ENCODE data around the gene OR5AU1. TPM values are rescaled to one million over a fixed set of nuclear protein-coding genes. Genes with fewer than 3 reads are reported as not detected.

The OR5AU1 gene
- not detected for total RNA-seq

GRCh38 chr14:21155963-21156362, at the start of gene OR5AU1:
Gene OR5AU1, minus strand, starts transcription at chr14:21156063. Its CDS starts 191 bp downstream, at chr14:21155872.

Small RNA genes within 50 kb of the gene (small RNA-seq; reads per million reads assigned to genes)
- not detected for gene RNU6-252P (ENCODE audit: low replicate concordance)

Other genes with a start within 250 kb of the OR5AU1 start
- gene RNASE2, start 200.6 kb downstream of the OR5AU1 start, total RNA-seq: not detected
- gene METTL17, start 166.1 kb downstream of the OR5AU1 start, total RNA-seq: 47.0 TPM
- not detected for gene SLC39A2, start 156.8 kb downstream of the OR5AU1 start, total RNA-seq
- 105 TPM for gene NDRG2, start 131.0 kb downstream of the OR5AU1 start, total RNA-seq
- gene TPPP2, start 125.8 kb downstream of the OR5AU1 start, total RNA-seq: not detected
- gene RNASE13, start 121.3 kb downstream of the OR5AU1 start, total RNA-seq: not detected
- gene RNASE7, start 113.7 kb downstream of the OR5AU1 start, total RNA-seq: not detected
- not detected for gene RNASE8, start 98.2 kb downstream of the OR5AU1 start, total RNA-seq
- 20.7 TPM for gene ARHGEF40, start 85.8 kb downstream of the OR5AU1 start, total RNA-seq
- 11.9 TPM for gene ZNF219, start 57.4 kb downstream of the OR5AU1 start, total RNA-seq
- gene TMEM253, start 55.0 kb downstream of the OR5AU1 start, total RNA-seq: not detected
- 531 TPM for gene HNRNPC, start 113.4 kb upstream of the OR5AU1 start, total RNA-seq
- 0.94 TPM for gene RPGRIP1, start 124.0 kb upstream of the OR5AU1 start, total RNA-seq
- gene SUPT16H, start 228.0 kb upstream of the OR5AU1 start, total RNA-seq: 102 TPM